Bone marrow (tissue), 2 donors: Measurements from ENCODE around the gene CDH7.

Experiments used
- DNase-seq, 2 donors: peaks; one replicate each; lab custom pipeline; 2025; lab: John Stamatoyannopoulos, UW

CDH7 gene

GRCh38 chr18:65768120-65768778 lies 17.4 kb downstream of the CDH7 start:
- no peak for DNase-seq

GRCh38 chr18:65769652-65770051 lies 18.8 kb downstream of the CDH7 start:
- no peak for DNase-seq

GRCh38 chr18:65786474-65786873 lies 35.7 kb downstream of the CDH7 start:
- DNase-seq, result no peak

- no peak for DNase-seq
Measured at GRCh38 chr18:65788373-65788772, 37.6 kb downstream of the CDH7 start.

- no peak for DNase-seq
Measured at GRCh38 chr18:65790604-65791003, 39.8 kb downstream of the CDH7 start.

GRCh38 chr18:65791719-65792118 lies 40.9 kb downstream of the CDH7 start:
- no peak for DNase-seq

- DNase-seq, result no peak
Measured at GRCh38 chr18:65792456-65793074, 41.8 kb downstream of the CDH7 start.

- no peak for DNase-seq
Measured at GRCh38 chr18:65808759-65809158, 57.9 kb downstream of the CDH7 start.

- no peak for DNase-seq
Measured at GRCh38 chr18:65811307-65811706, 60.5 kb downstream of the CDH7 start.

GRCh38 chr18:65815506-65815905 lies 64.7 kb downstream of the CDH7 start:
- DNase-seq, result no peak

- no peak for DNase-seq
Measured at GRCh38 chr18:65817178-65817577, 66.4 kb downstream of the CDH7 start.

- no peak for DNase-seq
Measured at GRCh38 chr18:65821911-65822310, 71.1 kb downstream of the CDH7 start.

- DNase-seq, result no peak
Measured at GRCh38 chr18:65822826-65823225, 72.0 kb downstream of the CDH7 start.

GRCh38 chr18:65827444-65827843 lies 76.6 kb downstream of the CDH7 start:
- DNase-seq, result no peak

GRCh38 chr18:65835881-65836280 lies 85.1 kb downstream of the CDH7 start:
- no peak for DNase-seq

- DNase-seq, result no peak
Measured at GRCh38 chr18:65846107-65846506, 95.3 kb downstream of the CDH7 start.

- DNase-seq, result no peak
Measured at GRCh38 chr18:65852273-65852672, 101.5 kb downstream of the CDH7 start.

- no peak for DNase-seq
Measured at GRCh38 chr18:65859075-65859474, 108.3 kb downstream of the CDH7 start.

- DNase-seq, result no peak
Measured at GRCh38 chr18:65869527-65869926, 118.7 kb downstream of the CDH7 start.

GRCh38 chr18:65876310-65876709 lies 125.5 kb downstream of the CDH7 start:
- no peak for DNase-seq

GRCh38 chr18:65897292-65897691 lies 146.5 kb downstream of the CDH7 start:
- no peak for DNase-seq

- no peak for DNase-seq
Measured at GRCh38 chr18:65901522-65901921, 150.7 kb downstream of the CDH7 start.

GRCh38 chr18:65906621-65907034 lies 155.8 kb downstream of the CDH7 start:
- DNase-seq, result no peak

- DNase-seq, result no peak
Measured at GRCh38 chr18:65907281-65907680, 156.5 kb downstream of the CDH7 start.
